ENCODE data around the gene PYM1.
"Not testable (repeated sequence)": the region's sequence is repeated elsewhere in the genome, so short reads cannot be mapped to it uniquely, and the experiment has no call there.

PYM1 gene

GRCh38 chr12:55938826-55939501 lies 11.3 kb upstream of the PYM1 start:
- DNase-seq: no peak

- DNase-seq: no peak
These were observed 10.3 kb upstream of the PYM1 start for GRCh38 chr12:55937981-55938380.

- peak in 1 of 2 experiments; percentile 14 for DNase-seq
These were observed 8.1 kb upstream of the PYM1 start for GRCh38 chr12:55935738-55936151.

- DNase-seq: no peak
These were observed 7.1 kb upstream of the PYM1 start for GRCh38 chr12:55934773-55935172.

- no peak for DNase-seq
These were observed 6.4 kb upstream of the PYM1 start for GRCh38 chr12:55933799-55934742.

GRCh38 chr12:55933169-55933798 lies 5.6 kb upstream of the PYM1 start:
- no peak for DNase-seq

- DNase-seq: no peak
These were observed 4.8 kb upstream of the PYM1 start for GRCh38 chr12:55932551-55932910.

- peak in 1 of 2 experiments; percentile 23 for DNase-seq
These were observed 4.3 kb upstream of the PYM1 start for GRCh38 chr12:55931780-55932550.

GRCh38 chr12:55931317-55931779 lies 3.7 kb upstream of the PYM1 start:
- no peak for DNase-seq

GRCh38 chr12:55930771-55931316 lies 3.1 kb upstream of the PYM1 start, which contains the start of gene DGKA:
Gene DGKA, plus strand, starts transcription at chr12:55931162. Its CDS starts 5,342 bp downstream, at chr12:55936504.
- DNase-seq: peak in 1 of 2 experiments; percentile 40

- no peak for DNase-seq
These were observed 1.7 kb upstream of the PYM1 start for GRCh38 chr12:55929306-55929791.

GRCh38 chr12:55926738-55927587 lies 731 bp downstream of the PYM1 start:
- peak; percentile 86 to 96 for DNase-seq

- no peak for DNase-seq
These were observed 1.6 kb downstream of the PYM1 start for GRCh38 chr12:55925870-55926737.

- no peak for DNase-seq
These were observed 2.3 kb downstream of the PYM1 start for GRCh38 chr12:55925371-55925770.

GRCh38 chr12:55923648-55924047 lies 4.0 kb downstream of the PYM1 start:
- not testable (repeated sequence) for DNase-seq

- DNase-seq: no peak
These were observed 5.6 kb downstream of the PYM1 start for GRCh38 chr12:55922126-55922525.

GRCh38 chr12:55919032-55919431 lies 8.7 kb downstream of the PYM1 start:
- not testable (repeated sequence) for DNase-seq

- DNase-seq: no peak
These were observed 12.2 kb downstream of the PYM1 start for GRCh38 chr12:55915482-55915859.

- DNase-seq: no peak
These were observed 14.8 kb downstream of the PYM1 start for GRCh38 chr12:55912908-55913307.

- DNase-seq: no peak
These were observed 18.2 kb downstream of the PYM1 start for GRCh38 chr12:55909513-55909884.
